WTC11 (cell line): ENCODE results near the gene HSPA12A. TPM values are rescaled to one million over a fixed set of nuclear protein-coding genes. Genes with fewer than 3 reads are reported as not detected.

Source experiments
- ATAC-seq: fragments of 200-7000 bp; cut with Tn5 transposase; 2 replicates; pipeline ENCODE4 v1.10.0; 2021; ENCODE audit warnings: mild to moderate bottlenecking, moderate library complexity
- CTCF ChIA-PET: fragments of 300-600 bp; sonication (Branson Sonifier 250); formaldehyde crosslinking; loops from one replicate; lab custom pipeline; 2021; ENCODE audit warnings: antibody characterized with exemption; lab: Charles Lee
- POLR2A ChIA-PET: fragments of 350-600 bp; sonication (Branson Sonifier 250); formaldehyde crosslinking; loops from one replicate; lab custom pipeline; 2021; ENCODE audit warnings: antibody characterized with exemption; lab: Charles Lee
- DNase-seq: peaks from one replicate; pipeline ENCODE4 v3.0.0; 2021; ENCODE audit warnings: low spot score
- H3K27ac Mint-ChIP-seq: 2 replicates; pipeline ENCODE4 v1.8.0; 2021; ENCODE audit warnings: mixed read lengths
- H3K27me3 Mint-ChIP-seq: 2 replicates; pipeline ENCODE4 v1.8.0; 2021; ENCODE audit warnings: low read depth, mild to moderate bottlenecking, moderate library complexity, mixed read lengths
- H3K36me3 Mint-ChIP-seq: 2 replicates; pipeline ENCODE4 v1.8.0; 2021; ENCODE audit warnings: mixed read lengths
- H3K4me1 Mint-ChIP-seq: 2 replicates; pipeline ENCODE4 v1.8.0; 2022; ENCODE audit warnings: mixed read lengths
- H3K4me3 Mint-ChIP-seq: 2 replicates; pipeline ENCODE4 v1.8.0; 2021; ENCODE audit warnings: mild to moderate bottlenecking, moderate library complexity, mixed read lengths
- H3K9me3 Mint-ChIP-seq: 2 replicates; pipeline ENCODE4 v1.8.0; 2021; ENCODE audit warnings: mixed read lengths
- CTCF ChIP-seq: fragments of 200-600 bp; IDR thresholded peaks from 2 replicates; pipeline ENCODE4 v1.8.0; 2022; ENCODE audit warnings: antibody characterized with exemption
- E2F4 ChIP-seq: sonication (generic); formaldehyde crosslinking; IDR thresholded peaks from 2 replicates; pipeline ENCODE4 v1.8.1; 2022; ENCODE audit warnings: low read depth, mild to moderate bottlenecking, moderate library complexity, missing genetic modification reagents, borderline replicate concordance
- HMGXB4 ChIP-seq: sonication (generic); formaldehyde crosslinking; IDR thresholded peaks from 2 replicates; pipeline ENCODE4 v1.8.1; 2023; ENCODE audit warnings: mild to moderate bottlenecking, moderate library complexity, missing genetic modification reagents
- IRF1 ChIP-seq: sonication (generic); formaldehyde crosslinking; IDR thresholded peaks from 2 replicates; pipeline ENCODE4 v1.8.0; 2023; ENCODE audit warnings: missing genetic modification reagents
- JAZF1 ChIP-seq: fragments of 250-450 bp; sonication (Bioruptor Pico); IDR thresholded peaks from 2 replicates; pipeline ENCODE4 v1.9.0; 2021; ENCODE audit warnings: moderate library complexity, mild to moderate bottlenecking, inconsistent platforms
- JUN ChIP-seq: sonication (generic); formaldehyde crosslinking; IDR thresholded peaks from 2 replicates; pipeline ENCODE4 v1.8.0; 2023; ENCODE audit warnings: mild to moderate bottlenecking, missing genetic modification reagents
- NR3C1 ChIP-seq: sonication (generic); formaldehyde crosslinking; conservative IDR thresholded peaks from 2 replicates; pipeline ENCODE4 v1.8.1; 2023; ENCODE audit warnings: low read depth, mild to moderate bottlenecking, missing genetic modification reagents
- RELA ChIP-seq: sonication (generic); formaldehyde crosslinking; IDR thresholded peaks from 2 replicates; pipeline ENCODE4 v1.8.1; 2022; ENCODE audit warnings: missing genetic modification reagents, mild to moderate bottlenecking, borderline replicate concordance
- SMAD4 ChIP-seq: sonication (generic); formaldehyde crosslinking; IDR thresholded peaks from 2 replicates; pipeline ENCODE4 v1.8.0; 2022; ENCODE audit warnings: mild to moderate bottlenecking, missing genetic modification reagents
- SOX15 ChIP-seq: fragments of 250-450 bp; sonication (Bioruptor Pico); IDR thresholded peaks from 2 replicates; pipeline ENCODE4 v1.9.0; 2021; ENCODE audit warnings: mild to moderate bottlenecking
- ZBTB21 ChIP-seq: sonication (generic); formaldehyde crosslinking; IDR thresholded peaks from 2 replicates; pipeline ENCODE4 v1.8.1; 2023; ENCODE audit warnings: mild to moderate bottlenecking, missing genetic modification reagents, borderline replicate concordance
- ZNF232 ChIP-seq: sonication (generic); formaldehyde crosslinking; IDR thresholded peaks from 2 replicates; pipeline ENCODE4 v1.8.0; 2022; ENCODE audit warnings: mild to moderate bottlenecking, missing genetic modification reagents
- ZNF317 ChIP-seq: sonication (generic); formaldehyde crosslinking; IDR thresholded peaks from 2 replicates; pipeline ENCODE4 v1.8.1; 2023; ENCODE audit warnings: low read depth, mild to moderate bottlenecking, moderate library complexity, missing genetic modification reagents, borderline replicate concordance
- ZNF423 ChIP-seq: fragments of 250-450 bp; sonication (Bioruptor Pico); IDR thresholded peaks from 2 replicates; pipeline ENCODE4 v2.1.2; 2022; ENCODE audit warnings: mild to moderate bottlenecking, moderate library complexity
- total RNA-seq: library from RNA; stranded (reverse); gene quantifications from 3 replicates; pipeline ENCODE4 v1.2.3, GENCODE V29; 2021
- TF ChIP-seq, protein P1 (sequence below): fragments of 250-450 bp; sonication (Bioruptor Pico); conservative IDR thresholded peaks from 2 replicates; pipeline ENCODE4 v1.9.0; 2021; ENCODE audit warnings: mild to moderate bottlenecking
- TF ChIP-seq, protein P2 (sequence below): sonication (generic); formaldehyde crosslinking; IDR thresholded peaks from 2 replicates; pipeline ENCODE4 v1.8.1; 2023; ENCODE audit warnings: mild to moderate bottlenecking, missing genetic modification reagents, moderate library complexity
- TF ChIP-seq, protein P3 (sequence below): sonication (generic); formaldehyde crosslinking; IDR thresholded peaks from 2 replicates; pipeline ENCODE4 v1.8.1; 2022; ENCODE audit warnings: low read depth, missing genetic modification reagents, borderline replicate concordance
- TF ChIP-seq, protein P4 (sequence below): sonication (generic); formaldehyde crosslinking; IDR thresholded peaks from 2 replicates; pipeline ENCODE4 v1.8.0; 2023; ENCODE audit warnings: missing genetic modification reagents, mild to moderate bottlenecking, borderline replicate concordance
- TF ChIP-seq, protein P5 (sequence below): sonication (generic); formaldehyde crosslinking; conservative IDR thresholded peaks from 2 replicates; pipeline ENCODE4 v1.8.1; 2022; ENCODE audit warnings: mild to moderate bottlenecking, missing genetic modification reagents

The HSPA12A gene
- total RNA-seq, 1 experiment from 2014 or later, result 7.2 TPM

- TF ChIP-seq NR3C1 (no peak), RELA (CRISPR knock-in tag) (no peak), CTCF (peak; percentile 31; the same call in 1 of the 2 replicates)
- no peaks in the 10 kb centered on the region for H3K4me1 Mint-ChIP-seq
- DNase-seq (peak; percentile 32), ATAC-seq (peak; percentile 98)
- peaks cover 4% of the 10 kb centered on the region; the same call in 1 of the 2 replicates for H3K9me3 Mint-ChIP-seq
- POLR2A ChIA-PET, result no interaction called here
- no peak overlapping the region for H3K27ac Mint-ChIP-seq
- CTCF ChIA-PET, result interaction anchor here (0.5 to 2.3 kb wide), 15 partner anchors 8 to 481 kb away, joined by 3 to 11 read pairs (median 3); no protein-coding TSS in a partner anchor
- H3K27me3 Mint-ChIP-seq, result no peaks in the 10 kb centered on the region; the same call in 1 of the 2 replicates
- H3K4me3 Mint-ChIP-seq, result no peak overlapping the region
- H3K36me3 Mint-ChIP-seq, result no peaks in the 10 kb centered on the region
These were observed 87.5 kb downstream of the HSPA12A start for GRCh38 chr10:116654816-116655215.

GRCh38 chr10:116653885-116654284, 88.5 kb downstream of the HSPA12A start:
- CTCF ChIA-PET, result interaction anchor here (1.0 to 2.3 kb wide), 6 partner anchors 9 to 183 kb away, joined by 3 to 11 read pairs (median 3); no protein-coding TSS in a partner anchor
- ATAC-seq (no peak), DNase-seq (no peak)
- POLR2A ChIA-PET, result no interaction called here
- no peak overlapping the region for H3K4me3 Mint-ChIP-seq
- no peaks in the 10 kb centered on the region for H3K4me1 Mint-ChIP-seq
- peaks cover 13% of the 10 kb centered on the region for H3K9me3 Mint-ChIP-seq
- no peak overlapping the region for H3K27ac Mint-ChIP-seq
- H3K36me3 Mint-ChIP-seq, result no peaks in the 10 kb centered on the region
- H3K27me3 Mint-ChIP-seq, result no peaks in the 10 kb centered on the region; the same call in 1 of the 2 replicates
- TF ChIP-seq, protein P1, sequence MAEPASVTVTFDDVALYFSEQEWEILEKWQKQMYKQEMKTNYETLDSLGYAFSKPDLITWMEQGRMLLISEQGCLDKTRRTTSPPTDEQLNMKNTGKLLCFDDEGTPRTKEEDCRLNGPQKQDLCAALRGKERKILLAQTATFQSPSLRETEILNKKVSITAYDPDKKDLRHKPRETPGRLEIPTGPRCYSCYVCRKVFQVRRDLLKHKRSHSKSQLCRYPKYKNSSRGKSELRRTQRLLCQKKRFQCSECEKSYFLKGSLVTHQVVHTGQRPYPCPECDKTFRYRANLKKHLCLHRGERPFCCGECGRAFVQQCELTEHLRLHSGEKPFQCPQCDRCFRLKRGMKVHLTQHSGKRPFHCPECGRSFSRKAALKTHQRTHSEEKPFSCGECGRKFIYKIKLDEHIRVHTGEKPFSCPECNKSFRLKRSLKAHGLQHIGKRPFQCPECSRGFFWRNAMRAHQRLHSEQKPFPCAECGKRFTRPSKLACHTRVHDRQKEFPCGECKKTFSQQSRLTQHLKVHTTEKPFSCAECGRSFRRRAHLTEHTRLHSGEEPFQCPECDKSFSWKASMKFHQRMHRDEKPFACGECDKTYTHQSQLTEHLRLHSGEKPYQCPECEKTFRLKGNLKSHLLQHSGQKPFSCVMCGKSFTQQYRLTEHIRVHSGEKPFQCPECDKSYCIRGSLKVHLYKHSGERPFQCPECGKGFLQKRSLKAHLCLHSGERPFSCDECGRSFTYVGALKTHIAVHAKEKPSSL, result no peak
- no peak for TF ChIP-seq IRF1 (CRISPR knock-in tag)
- no peak for TF ChIP-seq ZNF232 (CRISPR knock-in tag)
- TF ChIP-seq ZBTB21 (CRISPR knock-in tag), result no peak
- TF ChIP-seq ZNF317, result no peak
- TF ChIP-seq, protein P2, sequence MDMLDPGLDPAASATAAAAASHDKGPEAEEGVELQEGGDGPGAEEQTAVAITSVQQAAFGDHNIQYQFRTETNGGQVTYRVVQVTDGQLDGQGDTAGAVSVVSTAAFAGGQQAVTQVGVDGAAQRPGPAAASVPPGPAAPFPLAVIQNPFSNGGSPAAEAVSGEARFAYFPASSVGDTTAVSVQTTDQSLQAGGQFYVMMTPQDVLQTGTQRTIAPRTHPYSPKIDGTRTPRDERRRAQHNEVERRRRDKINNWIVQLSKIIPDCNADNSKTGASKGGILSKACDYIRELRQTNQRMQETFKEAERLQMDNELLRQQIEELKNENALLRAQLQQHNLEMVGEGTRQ (CRISPR knock-in tag), result no peak
- no peak for TF ChIP-seq SOX15 (CRISPR knock-in tag)
- no peak for TF ChIP-seq HMGXB4 (CRISPR knock-in tag)
- TF ChIP-seq, protein P3, sequence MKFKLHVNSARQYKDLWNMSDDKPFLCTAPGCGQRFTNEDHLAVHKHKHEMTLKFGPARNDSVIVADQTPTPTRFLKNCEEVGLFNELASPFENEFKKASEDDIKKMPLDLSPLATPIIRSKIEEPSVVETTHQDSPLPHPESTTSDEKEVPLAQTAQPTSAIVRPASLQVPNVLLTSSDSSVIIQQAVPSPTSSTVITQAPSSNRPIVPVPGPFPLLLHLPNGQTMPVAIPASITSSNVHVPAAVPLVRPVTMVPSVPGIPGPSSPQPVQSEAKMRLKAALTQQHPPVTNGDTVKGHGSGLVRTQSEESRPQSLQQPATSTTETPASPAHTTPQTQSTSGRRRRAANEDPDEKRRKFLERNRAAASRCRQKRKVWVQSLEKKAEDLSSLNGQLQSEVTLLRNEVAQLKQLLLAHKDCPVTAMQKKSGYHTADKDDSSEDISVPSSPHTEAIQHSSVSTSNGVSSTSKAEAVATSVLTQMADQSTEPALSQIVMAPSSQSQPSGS (CRISPR knock-in tag), result no peak
- no peak for TF ChIP-seq JAZF1 (CRISPR knock-in tag)
- TF ChIP-seq, protein P4, sequence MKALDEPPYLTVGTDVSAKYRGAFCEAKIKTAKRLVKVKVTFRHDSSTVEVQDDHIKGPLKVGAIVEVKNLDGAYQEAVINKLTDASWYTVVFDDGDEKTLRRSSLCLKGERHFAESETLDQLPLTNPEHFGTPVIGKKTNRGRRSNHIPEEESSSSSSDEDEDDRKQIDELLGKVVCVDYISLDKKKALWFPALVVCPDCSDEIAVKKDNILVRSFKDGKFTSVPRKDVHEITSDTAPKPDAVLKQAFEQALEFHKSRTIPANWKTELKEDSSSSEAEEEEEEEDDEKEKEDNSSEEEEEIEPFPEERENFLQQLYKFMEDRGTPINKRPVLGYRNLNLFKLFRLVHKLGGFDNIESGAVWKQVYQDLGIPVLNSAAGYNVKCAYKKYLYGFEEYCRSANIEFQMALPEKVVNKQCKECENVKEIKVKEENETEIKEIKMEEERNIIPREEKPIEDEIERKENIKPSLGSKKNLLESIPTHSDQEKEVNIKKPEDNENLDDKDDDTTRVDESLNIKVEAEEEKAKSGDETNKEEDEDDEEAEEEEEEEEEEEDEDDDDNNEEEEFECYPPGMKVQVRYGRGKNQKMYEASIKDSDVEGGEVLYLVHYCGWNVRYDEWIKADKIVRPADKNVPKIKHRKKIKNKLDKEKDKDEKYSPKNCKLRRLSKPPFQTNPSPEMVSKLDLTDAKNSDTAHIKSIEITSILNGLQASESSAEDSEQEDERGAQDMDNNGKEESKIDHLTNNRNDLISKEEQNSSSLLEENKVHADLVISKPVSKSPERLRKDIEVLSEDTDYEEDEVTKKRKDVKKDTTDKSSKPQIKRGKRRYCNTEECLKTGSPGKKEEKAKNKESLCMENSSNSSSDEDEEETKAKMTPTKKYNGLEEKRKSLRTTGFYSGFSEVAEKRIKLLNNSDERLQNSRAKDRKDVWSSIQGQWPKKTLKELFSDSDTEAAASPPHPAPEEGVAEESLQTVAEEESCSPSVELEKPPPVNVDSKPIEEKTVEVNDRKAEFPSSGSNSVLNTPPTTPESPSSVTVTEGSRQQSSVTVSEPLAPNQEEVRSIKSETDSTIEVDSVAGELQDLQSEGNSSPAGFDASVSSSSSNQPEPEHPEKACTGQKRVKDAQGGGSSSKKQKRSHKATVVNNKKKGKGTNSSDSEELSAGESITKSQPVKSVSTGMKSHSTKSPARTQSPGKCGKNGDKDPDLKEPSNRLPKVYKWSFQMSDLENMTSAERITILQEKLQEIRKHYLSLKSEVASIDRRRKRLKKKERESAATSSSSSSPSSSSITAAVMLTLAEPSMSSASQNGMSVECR (CRISPR knock-in tag), result no peak
- no peak for TF ChIP-seq JUN (CRISPR knock-in tag)
- no peak for TF ChIP-seq SMAD4 (CRISPR knock-in tag)
- TF ChIP-seq ZNF423 (CRISPR knock-in tag), result no peak
- TF ChIP-seq, protein P5, sequence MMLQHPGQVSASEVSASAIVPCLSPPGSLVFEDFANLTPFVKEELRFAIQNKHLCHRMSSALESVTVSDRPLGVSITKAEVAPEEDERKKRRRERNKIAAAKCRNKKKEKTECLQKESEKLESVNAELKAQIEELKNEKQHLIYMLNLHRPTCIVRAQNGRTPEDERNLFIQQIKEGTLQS (CRISPR knock-in tag), result no peak
- TF ChIP-seq E2F4 (CRISPR knock-in tag), result no peak
